Astrocyte (in vitro differentiated cells and primary cell): Measurements from ENCODE around the gene CDCP1.

Experiments
- CTCF ChIP-seq: IDR thresholded peaks from 2 replicates; pipeline ENCODE4 v1.5.1; 2011; ENCODE audit warnings: low read depth, mild to moderate bottlenecking, inconsistent platforms, low read length, moderate library complexity; ENCODE audit not compliant: insufficient read depth
- EZH2 ChIP-seq: IDR thresholded peaks from 2 replicates; pipeline ENCODE4 v1.6.1; 2012; ENCODE audit warnings: mild to moderate bottlenecking, low read length, inconsistent platforms; ENCODE audit not compliant: insufficient read depth

GRCh38 chr3:45131201-45131600 lies 15.0 kb downstream of the CDCP1 start:
- TF ChIP-seq CTCF, result no peak
- no peak for TF ChIP-seq EZH2
